ENCODE data around the gene ACTN2.

Gene ACTN2

DNA sequence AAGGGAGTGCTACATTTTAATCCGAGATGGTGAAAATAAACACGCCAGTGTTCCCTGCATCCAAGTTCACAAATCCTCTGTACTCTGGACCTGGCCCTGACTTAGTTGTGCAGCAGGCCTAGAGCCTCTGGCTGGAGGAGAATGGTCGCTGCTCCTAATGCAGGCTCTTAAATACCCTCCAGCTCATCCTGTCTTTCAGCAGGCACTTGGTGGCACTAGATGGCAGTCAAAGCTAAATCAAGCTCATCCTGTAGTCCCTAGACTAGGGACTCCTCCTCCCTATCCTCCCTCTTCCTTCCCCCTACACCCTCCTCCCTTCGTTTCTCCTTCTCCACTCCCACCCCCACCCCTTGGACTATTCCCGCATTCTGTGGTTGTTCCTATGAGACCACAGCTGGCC is 67.2 kb downstream of the ACTN2 start:
- Histone ChIP-seq H3K9me3 (ENCODE audit: insufficient read depth, low read depth, low read length) (no peaks in the 10 kb centered on the region), H3K4me1 (ENCODE audit: insufficient read depth, low read length, poor library complexity, severe bottlenecking) (no peaks in the 10 kb centered on the region), H3K27me3 (ENCODE audit: insufficient read depth, low read length, poor library complexity, severe bottlenecking) (no peaks in the 10 kb centered on the region), H3K9me2 (replicated peaks; ENCODE audit: low read depth, low read length) (no peaks in the 10 kb centered on the region), H3K36me3 (ENCODE audit: insufficient read depth, low read length) (no peaks in the 10 kb centered on the region), H2AFZ (ENCODE audit: low read length) (no peak overlapping the region), H3F3A (ENCODE audit: low read depth) (no peaks in the 10 kb centered on the region), H3K4me2 (ENCODE audit: low read depth, low read length, poor library complexity, severe bottlenecking) (no peak overlapping the region), H3K9ac (ENCODE audit: low read depth, low read length, poor library complexity, severe bottlenecking) (no peak overlapping the region), H3K79me2 (ENCODE audit: insufficient read depth, low read length) (no peaks in the 10 kb centered on the region), H4K20me1 (ENCODE audit: insufficient read depth, low read length, poor library complexity, severe bottlenecking) (no peaks in the 10 kb centered on the region), H3K4me3 (ENCODE audit: low read length, poor library complexity, severe bottlenecking) (no peak overlapping the region)
- TF ChIP-seq CTCF (conservative IDR thresholded peaks at IDR 0.05; ENCODE audit: low read length) (peak; percentile 52), EZH2phosphoT487 (IDR thresholded peaks at IDR 0.05; ENCODE audit: borderline replicate concordance) (no peak)

DNA sequence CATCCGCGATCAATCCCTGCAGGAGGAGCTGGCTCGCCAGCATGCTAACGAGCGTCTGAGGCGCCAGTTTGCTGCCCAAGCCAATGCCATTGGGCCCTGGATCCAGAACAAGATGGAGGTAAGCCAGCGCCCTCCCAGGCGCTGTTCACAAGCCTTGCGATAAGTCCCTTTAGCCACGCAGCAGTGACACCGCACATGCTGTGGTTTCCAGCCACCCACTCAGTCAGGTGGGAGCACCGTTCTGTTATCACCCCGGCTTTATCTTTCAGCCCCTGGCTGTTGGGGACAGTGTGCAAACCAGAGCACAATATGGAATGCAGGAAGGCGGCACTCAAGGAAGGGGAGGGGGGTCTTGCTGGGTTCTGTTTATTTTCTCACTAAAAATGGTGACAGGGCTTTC is 67.7 kb downstream of the ACTN2 start:
- Histone ChIP-seq H3K36me3 (ENCODE audit: insufficient read depth, low read length) (no peaks in the 10 kb centered on the region), H3K27me3 (ENCODE audit: insufficient read depth, low read length, poor library complexity, severe bottlenecking) (no peaks in the 10 kb centered on the region), H3K9me2 (replicated peaks; ENCODE audit: low read depth, low read length) (no peaks in the 10 kb centered on the region), H3F3A (ENCODE audit: low read depth) (no peaks in the 10 kb centered on the region), H4K20me1 (ENCODE audit: insufficient read depth, low read length, poor library complexity, severe bottlenecking) (no peaks in the 10 kb centered on the region), H3K79me2 (ENCODE audit: insufficient read depth, low read length) (no peaks in the 10 kb centered on the region), H3K9me3 (ENCODE audit: insufficient read depth, low read depth, low read length) (no peaks in the 10 kb centered on the region), H2AFZ (ENCODE audit: low read length) (no peak overlapping the region), H3K9ac (ENCODE audit: low read depth, low read length, poor library complexity, severe bottlenecking) (no peak overlapping the region), H3K4me3 (ENCODE audit: low read length, poor library complexity, severe bottlenecking) (no peak overlapping the region), H3K4me1 (ENCODE audit: insufficient read depth, low read length, poor library complexity, severe bottlenecking) (no peaks in the 10 kb centered on the region), H3K4me2 (ENCODE audit: low read depth, low read length, poor library complexity, severe bottlenecking) (no peak overlapping the region)
- TF ChIP-seq EZH2phosphoT487 (IDR thresholded peaks at IDR 0.05; ENCODE audit: borderline replicate concordance), result no peak
- no peak for TF ChIP-seq CTCF (conservative IDR thresholded peaks at IDR 0.05; ENCODE audit: low read length)

DNA sequence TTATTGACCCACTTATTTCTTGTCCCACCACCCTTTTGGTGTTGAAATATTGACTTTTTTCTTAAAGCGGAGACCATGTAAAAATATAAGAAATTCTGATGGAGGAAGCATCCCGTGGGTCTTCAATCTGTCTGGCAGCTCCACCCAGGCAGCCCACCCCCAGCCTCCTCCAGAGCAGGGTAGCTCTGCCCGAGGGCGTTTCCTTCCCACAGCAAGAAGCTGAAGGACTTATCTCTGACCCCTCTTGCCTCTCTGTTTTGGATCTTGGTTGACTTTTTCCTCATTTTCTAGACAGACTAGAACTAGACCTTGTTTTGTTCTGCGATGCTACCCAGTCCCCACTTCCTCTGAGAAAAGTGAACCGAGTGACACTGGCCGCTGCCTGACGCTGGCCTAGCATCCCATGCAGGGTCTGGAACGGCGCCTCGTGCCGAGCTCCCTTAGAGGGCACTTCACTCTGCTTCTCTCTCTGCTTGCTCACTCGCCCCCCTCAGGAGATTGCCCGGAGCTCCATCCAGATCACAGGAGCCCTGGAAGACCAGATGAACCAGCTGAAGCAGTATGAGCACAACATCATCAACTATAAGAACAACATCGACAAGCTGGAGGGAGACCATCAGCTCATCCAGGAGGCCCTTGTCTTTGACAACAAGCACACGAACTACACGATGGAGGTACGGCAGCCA is 68.4 kb downstream of the ACTN2 start:
- no peak for TF ChIP-seq CTCF (conservative IDR thresholded peaks at IDR 0.05; ENCODE audit: low read length)
- no peak for TF ChIP-seq EZH2phosphoT487 (IDR thresholded peaks at IDR 0.05; ENCODE audit: borderline replicate concordance)
- Histone ChIP-seq H3K4me2 (ENCODE audit: low read depth, low read length, poor library complexity, severe bottlenecking) (no peak overlapping the region), H3K9me2 (replicated peaks; ENCODE audit: low read depth, low read length) (no peaks in the 10 kb centered on the region), H3K4me1 (ENCODE audit: insufficient read depth, low read length, poor library complexity, severe bottlenecking) (peaks cover 3% of the 10 kb centered on the region), H2AFZ (ENCODE audit: low read length) (no peak overlapping the region), H3K9ac (ENCODE audit: low read depth, low read length, poor library complexity, severe bottlenecking) (no peak overlapping the region), H4K20me1 (ENCODE audit: insufficient read depth, low read length, poor library complexity, severe bottlenecking) (no peaks in the 10 kb centered on the region), H3K36me3 (ENCODE audit: insufficient read depth, low read length) (no peaks in the 10 kb centered on the region), H3K27me3 (ENCODE audit: insufficient read depth, low read length, poor library complexity, severe bottlenecking) (no peaks in the 10 kb centered on the region), H3K4me3 (ENCODE audit: low read length, poor library complexity, severe bottlenecking) (no peak overlapping the region), H3K9me3 (ENCODE audit: insufficient read depth, low read depth, low read length) (no peaks in the 10 kb centered on the region), H3F3A (ENCODE audit: low read depth) (no peaks in the 10 kb centered on the region), H3K79me2 (ENCODE audit: insufficient read depth, low read length) (no peaks in the 10 kb centered on the region)

All from Loucy (cell line).